K562 (cell line): ENCODE data around the gene DLL4. TPM values are rescaled to one million over a fixed set of nuclear protein-coding genes. Genes with fewer than 3 reads are reported as not detected.

Experiments used
- ATAC-seq: fragments of 200-7000 bp; cut with Tn5 transposase; 3 replicates; pipeline ENCODE4 v1.9.1; 2020; ENCODE audit warnings: moderate library complexity
- BruUV-seq: library from RNA; stranded (reverse); fragments of 400-500 nt; replicated peaks from 2 replicates; lab custom pipeline; 2021; lab: Mats Ljungman, UMichigan
- CTCF ChIA-PET: fragments of 300-600 bp; formaldehyde crosslinking; extraction: SDS; loops from one replicate; lab custom pipeline; 2021; ENCODE audit warnings: low intra/inter-chr PET ratio; lab: Yijun Ruan, JAX
- POLR2A ChIA-PET: fragments of 300-600, 350-650 bp; sonication (Branson Sonifier 250); formaldehyde crosslinking; extraction: SDS; loops from one replicate; lab custom pipeline; 2021; ENCODE audit warnings: antibody characterized with exemption, inconsistent platforms; lab: Yijun Ruan, JAX
- DNase-seq, 4 experiments: peaks; one replicate each; pipeline versions ENCODE4 v3.0.0 to v3.0.0-alpha.2; 2011 to 2018; ENCODE audit warnings: low spot score in 3 of 4, mixed read lengths in 3 of 4; ENCODE audit errors: extremely low read depth in 1 of 4
- FAIRE-seq: peaks from 2 replicates; lab custom pipeline; 2011; peaks lifted over from hg19 to GRCh38; lab: Jason Lieb, UNC
- H2AFZ ChIP-seq: 2 replicates; pipeline ENCODE4 v1.6.0; 2011; ENCODE audit warnings: low read depth, low read length, control low read depth, inconsistent platforms
- H3K27ac ChIP-seq: fragments of 200-600 bp; 3 replicates; pipeline ENCODE4 v1.8.0; 2011; ENCODE audit warnings: low read depth, mild to moderate bottlenecking, control low read depth, inconsistent platforms, low read length, moderate library complexity, mixed read lengths; ENCODE audit errors: extremely low read depth
- H3K27me3 ChIP-seq, 2 experiments: fragments of 300-600 bp in 1 of 2; 2 replicates in 1 of 2; 3 replicates in 1 of 2; pipeline versions ENCODE4 v1.6.0 to v1.8.0; 2011; ENCODE audit warnings: inconsistent platforms in 2 of 2, low read length in 2 of 2, mild to moderate bottlenecking in 1 of 2, mixed read lengths in 1 of 2, moderate library complexity in 1 of 2; ENCODE audit not compliant: control insufficient read depth in 2 of 2, insufficient read depth in 2 of 2
- H3K36me3 ChIP-seq: fragments of 300-600 bp; 3 replicates; pipeline ENCODE4 v1.8.0; 2011; ENCODE audit warnings: mild to moderate bottlenecking, low read length, inconsistent platforms; ENCODE audit not compliant: control insufficient read depth, insufficient read depth
- H3K4me1 ChIP-seq, 2 experiments: fragments of 200-600 bp in 1 of 2; replicated peaks in 1 of 2; 2 replicates in 1 of 2; 3 replicates in 1 of 2; pipeline versions ENCODE4 v1.5.1 to v1.8.0; 2011; ENCODE audit warnings: inconsistent platforms in 2 of 2, low read length in 2 of 2, mild to moderate bottlenecking in 1 of 2, mixed read lengths in 1 of 2, moderate library complexity in 1 of 2; ENCODE audit not compliant: control insufficient read depth in 2 of 2, insufficient read depth in 2 of 2
- H3K4me2 ChIP-seq: 2 replicates; pipeline ENCODE4 v1.6.1; 2011; ENCODE audit warnings: low read length, control low read depth, inconsistent platforms, mixed read lengths; ENCODE audit not compliant: insufficient read depth
- H3K4me3 ChIP-seq: fragments of 200-600 bp; sonication (generic), shearing (Covaris generic); 2 replicates; pipeline ENCODE4 v1.5.1; 2016; ENCODE audit warnings: control low read depth, inconsistent platforms
- H3K79me2 ChIP-seq: fragments of 200-600 bp; 3 replicates; pipeline ENCODE4 v1.8.0; 2011; ENCODE audit warnings: low read length, inconsistent platforms; ENCODE audit not compliant: control insufficient read depth, insufficient read depth
- H3K9ac ChIP-seq, 2 experiments: 2 replicates each; pipeline versions ENCODE4 v1.6.0 to v1.6.1; 2011; ENCODE audit warnings: low read depth in 2 of 2, low read length in 2 of 2, control low read depth in 1 of 2, inconsistent platforms in 1 of 2, mild to moderate bottlenecking in 1 of 2, mixed read lengths in 1 of 2; ENCODE audit not compliant: insufficient read depth in 1 of 2
- H3K9me1 ChIP-seq: one replicate; pipeline ENCODE4 v1.6.0; 2011; ENCODE audit warnings: inconsistent platforms, mild to moderate bottlenecking, low read length, moderate library complexity; ENCODE audit not compliant: control insufficient read depth, insufficient read depth
- H3K9me3 ChIP-seq: replicated peaks from 2 replicates; pipeline ENCODE4 v1.5.1; 2011; ENCODE audit warnings: low read depth, low read length, inconsistent platforms; ENCODE audit not compliant: control insufficient read depth, insufficient read depth
- H4K20me1 ChIP-seq: replicated peaks from 2 replicates; pipeline ENCODE4 v1.6.1; 2011; ENCODE audit warnings: low read length, inconsistent platforms, mixed read lengths; ENCODE audit not compliant: control insufficient read depth, insufficient read depth
- HMGN3 ChIP-seq: IDR thresholded peaks from 2 replicates; pipeline ENCODE4 v1.6.1; 2011; ENCODE audit warnings: borderline replicate concordance, low read depth, mild to moderate bottlenecking, mixed read lengths, low read length; ENCODE audit not compliant: insufficient read length; ENCODE audit errors: extremely low read depth
- HNRNPK ChIP-seq: fragments of 200-400 bp; formaldehyde crosslinking; IDR thresholded peaks from one replicate; pipeline ENCODE4 v1.6.1; 2018; ENCODE audit warnings: mild to moderate bottlenecking, low read depth, low read length; ENCODE audit not compliant: poor library complexity, severe bottlenecking
- NFE2 ChIP-seq: IDR thresholded peaks from 2 replicates; pipeline ENCODE4 v1.6.1; 2014; ENCODE audit warnings: antibody characterized with exemption, low read depth
- PTBP1 ChIP-seq: fragments of 200-400 bp; formaldehyde crosslinking; IDR thresholded peaks from 2 replicates; pipeline ENCODE4 v1.6.1; 2017; ENCODE audit warnings: low read depth, low read length
- PYGO2 ChIP-seq: fragments of 450-650 bp; IDR thresholded peaks from 2 replicates; pipeline ENCODE4 v1.6.1; 2016; ENCODE audit warnings: mild to moderate bottlenecking, missing genetic modification characterization, moderate library complexity, missing compliant biosample characterization
- SPI1 ChIP-seq: IDR thresholded peaks from 2 replicates; pipeline ENCODE4 v1.6.1; 2011; ENCODE audit warnings: low read depth, low read length, control low read depth, borderline replicate concordance
- TGIF2 ChIP-seq: sonication (generic); formaldehyde crosslinking; IDR thresholded peaks from 2 replicates; pipeline ENCODE4 v1.8.1; 2022; ENCODE audit warnings: mild to moderate bottlenecking, missing genetic modification reagents, moderate library complexity
- ZNF41 ChIP-seq: fragments of 250-450 bp; sonication (Bioruptor Pico); conservative IDR thresholded peaks from 2 replicates; pipeline ENCODE4 v1.4.0; 2020; ENCODE audit warnings: mild to moderate bottlenecking
- WGBS: fragments of 100-300 bp; shearing (Covaris generic); methylation state at CpG from one replicate; pipeline ENCODE4 v1.1.6; 2016; ENCODE audit warnings: low coverage, mixed read lengths; ENCODE audit not compliant: insufficient coverage; ENCODE audit errors: missing lambda C conversion rate; 5-methylcytosine and 5-hydroxymethylcytosine counted together
- in situ Hi-C: fragments of 300-500 bp; cut with MboI; formaldehyde crosslinking; loops from 4 replicates; pipeline ENCODE4 v1.15.0; 2018; ENCODE audit warnings: inconsistent platforms, mixed read lengths
- intact Hi-C: fragments of 100-400 bp; cut with micrococcal nuclease; formaldehyde crosslinking; loops from 2 replicates; pipeline ENCODE4 v1.14.2; 2022
- polyA plus RNA-seq, 8 experiments: library from polyadenylated mRNA; depleted of rRNA in 4 of 8; stranded (reverse) in 5 of 8; unstranded in 3 of 8; fragments of >200 nt; fragmentation: Nextera tagmentation in 2 of 8; fragmentation: Illumina TruSeq in 1 of 8; extraction: Ambion mirVana in 2 of 8; extraction: Trizol in 1 of 8; gene quantifications; 2 replicates each; pipeline versions ENCODE4 v1.2.1 to v1.2.3, GENCODE V29; 2011 to 2014; ENCODE audit warnings: inconsistent platforms in 1 of 8, missing spikeins in 1 of 8
- total RNA-seq, 7 experiments: library from RNA; depleted of rRNA in 6 of 7; stranded (reverse); fragments of >200 nt in 6 of 7; fragmentation: Illumina TruSeq in 2 of 7; extraction: Trizol in 2 of 7; gene quantifications; 2 replicates each; pipeline versions ENCODE4 v1.2.1 to v1.2.3, GENCODE V29; 2011 to 2021; ENCODE audit warnings: low replicate concordance in 1 of 7
- TF ChIP-seq, protein P1 (sequence below): sonication (generic); formaldehyde crosslinking; IDR thresholded peaks from 2 replicates; pipeline ENCODE4 v1.8.1; 2022; ENCODE audit warnings: missing genetic modification reagents

The DLL4 gene
- total and polyA plus RNA-seq, 9 of the 15 experiments (the other 6 are each of a cell fraction or from before 2014, with no cell fraction given): 0.04 to 1.1 (median 0.41) TPM; not detected in 1

DNA sequence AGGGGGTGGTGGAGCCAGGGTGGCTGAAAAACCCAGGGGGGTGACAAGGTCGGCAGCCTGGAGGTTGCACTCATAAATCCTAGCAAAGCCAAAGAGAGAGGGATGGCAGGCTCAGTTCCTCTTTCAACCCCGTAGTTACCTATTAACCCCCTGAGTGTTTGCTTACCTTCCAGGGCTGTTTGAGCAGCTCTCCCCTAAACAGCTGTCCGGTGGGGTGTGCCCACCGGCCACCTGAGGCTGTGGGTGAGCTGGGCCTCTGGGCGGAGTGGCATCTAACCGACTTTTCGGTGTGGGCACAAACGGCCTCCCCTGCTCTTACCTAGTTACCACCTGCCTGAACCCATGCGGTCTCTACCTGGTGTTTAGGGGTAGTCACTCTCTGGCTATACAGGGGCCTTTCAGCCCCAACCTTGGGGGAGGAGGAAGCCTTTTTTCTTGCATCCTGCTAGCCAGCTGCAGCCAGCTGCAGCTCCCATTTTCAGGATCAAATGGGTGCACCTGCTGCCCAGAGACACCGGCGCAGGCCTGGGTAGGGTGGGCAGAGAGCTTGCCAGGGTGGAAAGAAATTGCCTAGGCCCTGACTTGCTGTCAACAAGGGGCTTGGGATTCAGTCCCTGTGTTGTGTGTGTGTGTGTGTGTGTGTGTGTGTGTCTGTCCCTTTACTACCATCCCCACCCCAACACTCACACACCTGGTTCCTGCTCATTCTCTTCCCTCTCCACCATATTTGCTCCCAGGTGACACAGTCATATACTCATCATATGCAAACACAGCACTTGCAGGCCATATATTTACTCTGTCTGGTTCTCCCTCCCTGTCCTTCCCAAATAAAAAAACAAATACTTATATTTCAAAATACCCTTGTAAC is 3.7 kb downstream of the DLL4 start:
- CTCF ChIA-PET: no interaction called here
- POLR2A ChIA-PET: interaction anchor here (0.6 to 1.1 kb wide), 3 partner anchors 8 to 30 kb away, joined by 3 read pairs; no protein-coding TSS in a partner anchor

More for the DNA sequence above, 3.7 kb downstream of the DLL4 start:
- intact Hi-C loops (no loop called here), in situ Hi-C loops (no loop called here)
- Histone ChIP-seq H3K4me3 (no peak overlapping the region), H3K79me2 (no peaks in the 10 kb centered on the region), H3K4me1 (peaks cover 11 to 51% of the 10 kb centered on the region in 2 experiments), H3K9ac (peak overlapping the region in 1 of 2 experiments; percentile 41; a peak in 2 of 4 replicates), H3K9me3 (no peaks in the 10 kb centered on the region), H3K9me1 (peaks cover 3% of the 10 kb centered on the region), H3K27me3 (peaks cover 0 to 7% of the 10 kb centered on the region in 2 experiments; a peak in 1 of 5 replicates), H3K27ac (no peak overlapping the region), H4K20me1 (no peaks in the 10 kb centered on the region), H2AFZ (no peak overlapping the region), H3K36me3 (no peaks in the 10 kb centered on the region), H3K4me2 (no peak overlapping the region)
- TF ChIP-seq SPI1: 0 out of 2 replicates have a peak, but pooled peaks have one; percentile 16
- no peak for TF ChIP-seq HNRNPK
- TF ChIP-seq HMGN3: no peak
- no peak for TF ChIP-seq NFE2
- TF ChIP-seq PYGO2 (tag): no peak
- TF ChIP-seq PTBP1: no peak
- no peak for TF ChIP-seq TGIF2
- TF ChIP-seq, protein P1, sequence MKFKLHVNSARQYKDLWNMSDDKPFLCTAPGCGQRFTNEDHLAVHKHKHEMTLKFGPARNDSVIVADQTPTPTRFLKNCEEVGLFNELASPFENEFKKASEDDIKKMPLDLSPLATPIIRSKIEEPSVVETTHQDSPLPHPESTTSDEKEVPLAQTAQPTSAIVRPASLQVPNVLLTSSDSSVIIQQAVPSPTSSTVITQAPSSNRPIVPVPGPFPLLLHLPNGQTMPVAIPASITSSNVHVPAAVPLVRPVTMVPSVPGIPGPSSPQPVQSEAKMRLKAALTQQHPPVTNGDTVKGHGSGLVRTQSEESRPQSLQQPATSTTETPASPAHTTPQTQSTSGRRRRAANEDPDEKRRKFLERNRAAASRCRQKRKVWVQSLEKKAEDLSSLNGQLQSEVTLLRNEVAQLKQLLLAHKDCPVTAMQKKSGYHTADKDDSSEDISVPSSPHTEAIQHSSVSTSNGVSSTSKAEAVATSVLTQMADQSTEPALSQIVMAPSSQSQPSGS (CRISPR knock-in tag): no peak
- TF ChIP-seq ZNF41 (CRISPR knock-in tag): no peak
- WGBS: 56% methylated on average over 9 of the region's 11 CpGs
- no peak for DNase-seq
- no peak for ATAC-seq
- no peak for FAIRE-seq
- BruUV-seq: no TSS peak
